Small intestine (tissue), 7 donors: Measurements from ENCODE around the gene MARK4. TPM values are rescaled to one million over a fixed set of nuclear protein-coding genes. Genes with fewer than 3 reads are reported as not detected.

Experiments
- DNase-seq, 2 donors: peaks; one replicate each; pipeline versions ENCODE4 v3.0.0 to v3.0.0-alpha.2; 2013
- FAIRE-seq: peaks from 2 replicates; lab custom pipeline; 2012; peaks lifted over from hg19 to GRCh38; lab: Jason Lieb, UNC
- H3K27ac ChIP-seq, 3 donors: one replicate each; pipeline ENCODE4 v1.5.1; 2013; ENCODE audit warnings: low read length in 2 of 3, mild to moderate bottlenecking in 2 of 3, control low read depth in 1 of 3, inconsistent platforms in 1 of 3, low read depth in 1 of 3, moderate library complexity in 1 of 3
- H3K27me3 ChIP-seq, 3 donors: one replicate each; pipeline ENCODE4 v1.6.1; 2013; ENCODE audit warnings: low read length in 3 of 3, inconsistent platforms in 1 of 3; ENCODE audit not compliant: control insufficient read depth in 3 of 3, insufficient read depth in 3 of 3
- H3K36me3 ChIP-seq, 3 donors: one replicate each; pipeline ENCODE4 v1.6.1; 2013; ENCODE audit warnings: low read length in 3 of 3, inconsistent platforms in 1 of 3, low read depth in 1 of 3, mild to moderate bottlenecking in 1 of 3, moderate library complexity in 1 of 3; ENCODE audit not compliant: control insufficient read depth in 3 of 3, insufficient read depth in 2 of 3
- H3K4me1 ChIP-seq, 3 donors: one replicate each; pipeline ENCODE4 v1.6.1; 2013; ENCODE audit warnings: low read length in 2 of 3, inconsistent platforms in 1 of 3, low read depth in 1 of 3, mild to moderate bottlenecking in 1 of 3, moderate library complexity in 1 of 3; ENCODE audit not compliant: control insufficient read depth in 3 of 3, insufficient read depth in 2 of 3
- H3K4me3 ChIP-seq, 3 donors: one replicate each; pipeline ENCODE4 v1.5.1; 2013; ENCODE audit warnings: low read length in 3 of 3, control low read depth in 1 of 3, inconsistent platforms in 1 of 3, low read depth in 1 of 3, mild to moderate bottlenecking in 1 of 3, moderate library complexity in 1 of 3
- H3K9me3 ChIP-seq, 2 donors: one replicate each; pipeline ENCODE4 v1.6.1; 2013; ENCODE audit warnings: low read depth in 1 of 2, low read length in 1 of 2; ENCODE audit not compliant: control insufficient read depth in 2 of 2, insufficient read depth in 1 of 2
- WGBS, 3 donors: extraction: QIAGEN DNeasy Blood & Tissue Kit; methylation state at CpG; one replicate each; pipeline ENCODE4 v1.1.7; 2013; 5-methylcytosine and 5-hydroxymethylcytosine counted together
- polyA plus RNA-seq, 4 donors: library from polyadenylated mRNA; stranded (reverse) in 3 of 4; unstranded in 1 of 4; fragments of 200-250 nt in 3 of 4; fragments of 120-200 nt in 1 of 4; gene quantifications; one replicate each; pipeline versions ENCODE4 v1.2.1 to v1.2.3, GENCODE V29; 2013
- donor health status: healthy with polysubstance abuse.
- donor health status: control.
- donor health status: control.
- donor health status: Bipolar disorder and iron deficiency.
- donor health status: healthy.

Gene MARK4
- polyA plus RNA-seq, 4 donors = 5.1 to 14.2 (median 7.7) TPM

GRCh38 chr19:45280471-45280961 is 29.4 kb downstream of the MARK4 start:
- DNase-seq (no peak), FAIRE-seq (no peak)
- WGBS, 3 donors = 92 to 94% (median 93%) methylated on average over 19 of the region's 19 CpGs
- no peak overlapping the region for H3K27ac ChIP-seq
- no peaks in the 10 kb centered on the region for H3K4me1 ChIP-seq
- no peaks in the 10 kb centered on the region for H3K27me3 ChIP-seq
- peaks cover 0 to 2% of the 10 kb centered on the region in 2 donors for H3K9me3 ChIP-seq
- H3K4me3 ChIP-seq = no peak overlapping the region
- H3K36me3 ChIP-seq = peaks cover 1 to 63% (median 7%) of the 10 kb centered on the region in 3 donors

- no peak overlapping the region for H3K27ac ChIP-seq
- no peak for FAIRE-seq
Measured at GRCh38 chr19:45283443-45284033, 32.5 kb downstream of the MARK4 start.

GRCh38 chr19:45290381-45290931 is 39.4 kb downstream of the MARK4 start:
- FAIRE-seq (no peak), DNase-seq (no peak)
- H3K36me3 ChIP-seq = peaks cover 0 to 49% (median 0%) of the 10 kb centered on the region in 3 donors
- no peak overlapping the region for H3K27ac ChIP-seq
- no peak overlapping the region for H3K4me3 ChIP-seq
- H3K4me1 ChIP-seq = no peaks in the 10 kb centered on the region
- 85 to 93% (median 86%) methylated on average over 6 of the region's 6 CpGs for WGBS, 3 donors
- peaks cover 0 to 10% of the 10 kb centered on the region in 2 donors for H3K9me3 ChIP-seq
- no peaks in the 10 kb centered on the region for H3K27me3 ChIP-seq

More at GRCh38 chr19:45283443-45284033, 32.5 kb downstream of the MARK4 start:
- no peak for DNase-seq
- no peak overlapping the region for H3K4me3 ChIP-seq
- peaks cover 0 to 2% of the 10 kb centered on the region in 2 donors for H3K9me3 ChIP-seq
- WGBS, 3 donors = 66 to 91% (median 81%) methylated on average over 7 of the region's 7 CpGs
- peaks cover 0 to 46% (median 5%) of the 10 kb centered on the region in 3 donors for H3K36me3 ChIP-seq
- H3K27me3 ChIP-seq = no peaks in the 10 kb centered on the region
- H3K4me1 ChIP-seq = no peaks in the 10 kb centered on the region

GRCh38 chr19:45291834-45292233 is 40.8 kb downstream of the MARK4 start:
- no peaks in the 10 kb centered on the region for H3K27me3 ChIP-seq
- H3K9me3 ChIP-seq = peaks cover 0 to 16% of the 10 kb centered on the region in 2 donors
- H3K27ac ChIP-seq = no peak overlapping the region
- peaks cover 0 to 57% (median 0%) of the 10 kb centered on the region in 3 donors for H3K36me3 ChIP-seq
- no peak overlapping the region for H3K4me3 ChIP-seq
- DNase-seq = no peak
- H3K4me1 ChIP-seq = no peaks in the 10 kb centered on the region
- 91 to 100% (median 95%) methylated on average over 1 of the region's 1 CpG for WGBS, 3 donors
- no peak for FAIRE-seq

GRCh38 chr19:45293682-45294081 is 42.6 kb downstream of the MARK4 start:
- FAIRE-seq = no peak
- no peaks in the 10 kb centered on the region for H3K4me1 ChIP-seq
- H3K4me3 ChIP-seq = no peak overlapping the region
- 77 to 81% (median 77%) methylated on average over 4 of the region's 4 CpGs for WGBS, 3 donors
- no peak for DNase-seq
- H3K9me3 ChIP-seq = peaks cover 0 to 16% of the 10 kb centered on the region in 2 donors
- H3K27ac ChIP-seq = no peak overlapping the region
- H3K36me3 ChIP-seq = peaks cover 0 to 62% (median 0%) of the 10 kb centered on the region in 3 donors
- H3K27me3 ChIP-seq = no peaks in the 10 kb centered on the region

GRCh38 chr19:45294291-45295029 is 43.4 kb downstream of the MARK4 start:
- Histone ChIP-seq H3K9me3 (peaks cover 0 to 16% of the 10 kb centered on the region in 2 donors), H3K27me3 (no peaks in the 10 kb centered on the region), H3K4me1 (no peaks in the 10 kb centered on the region), H3K27ac (no peak overlapping the region), H3K4me3 (no peak overlapping the region), H3K36me3 (peaks cover 0 to 65% (median 0%) of the 10 kb centered on the region in 3 donors)
- no peak for DNase-seq
- WGBS, 3 donors = 82 to 92% (median 82%) methylated on average over 12 of the region's 12 CpGs
- no peak for FAIRE-seq

GRCh38 chr19:45295873-45296272 is 44.8 kb downstream of the MARK4 start:
- H3K4me3 ChIP-seq = no peak overlapping the region
- DNase-seq (no peak), FAIRE-seq (no peak)
- peaks cover 0 to 16% of the 10 kb centered on the region in 2 donors for H3K9me3 ChIP-seq
- peaks cover 0 to 66% (median 0%) of the 10 kb centered on the region in 3 donors for H3K36me3 ChIP-seq
- no peaks in the 10 kb centered on the region for H3K4me1 ChIP-seq
- no peaks in the 10 kb centered on the region for H3K27me3 ChIP-seq
- no peak overlapping the region for H3K27ac ChIP-seq

GRCh38 chr19:45296355-45296754 is 45.3 kb downstream of the MARK4 start:
- no peak overlapping the region for H3K27ac ChIP-seq
- no peak overlapping the region for H3K4me3 ChIP-seq
- H3K36me3 ChIP-seq = peaks cover 0 to 61% (median 0%) of the 10 kb centered on the region in 3 donors
- H3K4me1 ChIP-seq = no peaks in the 10 kb centered on the region
- FAIRE-seq = no peak
- no peaks in the 10 kb centered on the region for H3K27me3 ChIP-seq
- DNase-seq = no peak
- H3K9me3 ChIP-seq = peaks cover 0 to 16% of the 10 kb centered on the region in 2 donors
- WGBS, 3 donors = 92 to 98% (median 97%) methylated on average over 4 of the region's 4 CpGs
